A549 (cell line): ENCODE measurements around the gene CMKLR1.

Experiments
- CBX2 ChIP-seq: fragments of 200-600 bp; sonication (generic); IDR thresholded peaks from 2 replicates; pipeline ENCODE4 v1.6.1; 2016; ENCODE audit warnings: low read depth, mild to moderate bottlenecking, borderline replicate concordance
- CTCF ChIP-seq: fragments of >200 bp; sonication (Bioruptor Twin); formaldehyde crosslinking; IDR thresholded peaks from 3 replicates; pipeline ENCODE4 v1.5.1; 2016
- EP300 ChIP-seq, 2 experiments: fragments of >200 bp; sonication (Bioruptor Twin); formaldehyde crosslinking; IDR thresholded peaks; 2 replicates in 1 of 2; 3 replicates in 1 of 2; pipeline ENCODE4 v1.6.1; 2016 to 2017
- HOXA7 ChIP-seq: fragments of 250-450 bp; sonication (Bioruptor Pico); IDR thresholded peaks from 2 replicates; pipeline ENCODE4 v1.5.0; 2020; ENCODE audit warnings: mild to moderate bottlenecking, moderate library complexity
- JUN ChIP-seq, 2 experiments: fragments of >200 bp; sonication (Bioruptor Twin); formaldehyde crosslinking; IDR thresholded peaks; 2 replicates in 1 of 2; 3 replicates in 1 of 2; pipeline ENCODE4 v1.6.1; 2016 to 2017
- NR3C1 ChIP-seq: fragments of >200 bp; sonication (Bioruptor Twin); formaldehyde crosslinking; IDR thresholded peaks from 3 replicates; pipeline ENCODE4 v1.6.1; 2017
- POLR2A ChIP-seq: IDR thresholded peaks from 2 replicates; pipeline ENCODE4 v1.6.1; 2012; ENCODE audit warnings: mild to moderate bottlenecking, low read length
- RAD21 ChIP-seq, 2 experiments: fragments of >200 bp in 1 of 2; sonication (Bioruptor Twin) in 1 of 2; formaldehyde crosslinking in 1 of 2; IDR thresholded peaks in 1 of 2; conservative IDR thresholded peaks in 1 of 2; 2 replicates in 1 of 2; 3 replicates in 1 of 2; pipeline ENCODE4 v1.6.1; 2012 to 2018; ENCODE audit warnings: inconsistent platforms in 1 of 2
- RNF2 ChIP-seq: fragments of 200-600 bp; sonication (generic); IDR thresholded peaks from 2 replicates; pipeline ENCODE4 v1.6.1; 2016; ENCODE audit warnings: low read depth, mild to moderate bottlenecking, antibody characterized with exemption, moderate library complexity, borderline replicate concordance
- SREBF2 ChIP-seq: fragments of 450-650 bp; IDR thresholded peaks from 2 replicates; pipeline ENCODE4 v1.6.1; 2014; ENCODE audit warnings: mild to moderate bottlenecking, moderate library complexity
- ZC3H11A ChIP-seq: fragments of 450-650 bp; IDR thresholded peaks from 2 replicates; pipeline ENCODE4 v1.6.1; 2014; ENCODE audit warnings: antibody characterized with exemption, mild to moderate bottlenecking
- ZNF302 ChIP-seq: fragments of 250-450 bp; sonication (Bioruptor Pico); IDR thresholded peaks from 2 replicates; pipeline ENCODE4 v1.9.0; 2021; ENCODE audit warnings: inconsistent platforms, mild to moderate bottlenecking, moderate library complexity

GRCh38 chr12:108240027-108240785 lies 98.9 kb downstream of the CMKLR1 start:
- TF ChIP-seq RNF2 (no peak), POLR2A (no peak), CTCF (no peak), RAD21 (conservative IDR thresholded peaks at IDR 0.05 in 1 of 2, IDR thresholded peaks at IDR 0.05 in 1 of 2) (no peak), ZNF302 (CRISPR knock-in tag) (no peak), NR3C1 (no peak), ZC3H11A (no peak), SREBF2 (no peak), CBX2 (no peak), HOXA7 (CRISPR knock-in tag) (no peak), JUN (IDR thresholded peaks at IDR 0.05) (no peak), EP300 (IDR thresholded peaks at IDR 0.05) (no peak)
